Testis (tissue), 2 donors: ENCODE data around the gene RSF1.

Experiments used
- POLR2A ChIP-seq: fragments of 450-650 bp; IDR thresholded peaks from one replicate; pipeline ENCODE4 v1.6.1; 2017; ENCODE audit warnings: antibody characterized with exemption, mild to moderate bottlenecking, moderate library complexity
- TF ChIP-seq, protein P1 (sequence below), 3 experiments: fragments of 450-650 bp in 2 of 3; fragments of 200-600 bp in 1 of 3; sonication (generic) in 1 of 3; IDR thresholded peaks; one replicate each; pipeline ENCODE4 v1.5.1; 2016 to 2019; ENCODE audit warnings: antibody characterized with exemption in 3 of 3, mild to moderate bottlenecking in 2 of 3, moderate library complexity in 1 of 3

DNA sequence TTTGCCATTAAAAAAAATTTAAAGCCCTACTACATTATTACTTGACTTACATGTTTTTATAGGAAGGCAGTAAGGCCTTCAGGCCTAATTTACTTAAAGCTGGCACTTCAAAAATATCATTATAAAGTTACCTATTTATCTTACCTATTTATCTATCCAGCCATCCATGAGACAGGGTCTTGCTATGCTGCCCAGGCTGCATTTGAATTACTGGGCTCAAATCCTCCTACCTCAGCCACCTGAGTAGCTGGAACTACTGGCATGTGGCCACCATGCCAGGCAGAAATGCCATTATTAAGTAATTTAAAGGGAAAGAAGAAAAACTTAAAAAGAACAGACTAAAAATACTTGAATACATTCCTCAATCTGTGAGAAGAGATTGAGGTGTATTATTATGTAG lies 122.7 kb downstream of the RSF1 start:
- TF ChIP-seq, protein P1, sequence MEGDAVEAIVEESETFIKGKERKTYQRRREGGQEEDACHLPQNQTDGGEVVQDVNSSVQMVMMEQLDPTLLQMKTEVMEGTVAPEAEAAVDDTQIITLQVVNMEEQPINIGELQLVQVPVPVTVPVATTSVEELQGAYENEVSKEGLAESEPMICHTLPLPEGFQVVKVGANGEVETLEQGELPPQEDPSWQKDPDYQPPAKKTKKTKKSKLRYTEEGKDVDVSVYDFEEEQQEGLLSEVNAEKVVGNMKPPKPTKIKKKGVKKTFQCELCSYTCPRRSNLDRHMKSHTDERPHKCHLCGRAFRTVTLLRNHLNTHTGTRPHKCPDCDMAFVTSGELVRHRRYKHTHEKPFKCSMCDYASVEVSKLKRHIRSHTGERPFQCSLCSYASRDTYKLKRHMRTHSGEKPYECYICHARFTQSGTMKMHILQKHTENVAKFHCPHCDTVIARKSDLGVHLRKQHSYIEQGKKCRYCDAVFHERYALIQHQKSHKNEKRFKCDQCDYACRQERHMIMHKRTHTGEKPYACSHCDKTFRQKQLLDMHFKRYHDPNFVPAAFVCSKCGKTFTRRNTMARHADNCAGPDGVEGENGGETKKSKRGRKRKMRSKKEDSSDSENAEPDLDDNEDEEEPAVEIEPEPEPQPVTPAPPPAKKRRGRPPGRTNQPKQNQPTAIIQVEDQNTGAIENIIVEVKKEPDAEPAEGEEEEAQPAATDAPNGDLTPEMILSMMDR (IDR thresholded peaks at IDR 0.05): no peak
- TF ChIP-seq POLR2A: no peak
